HEK293T (cell line): ENCODE data around the gene HOXD12.

Experiments
- ELF4 ChIP-seq: fragments of 450-650 bp; IDR thresholded peaks from 2 replicates; pipeline ENCODE4 v1.6.1; 2017; ENCODE audit warnings: antibody characterized with exemption
- FOXA1 ChIP-seq: fragments of 450-650 bp; IDR thresholded peaks from 2 replicates; pipeline ENCODE4 v1.6.1; 2016; ENCODE audit warnings: mild to moderate bottlenecking
- FOXM1 ChIP-seq: fragments of 450-650 bp; IDR thresholded peaks from 2 replicates; pipeline ENCODE4 v1.6.1; 2017; ENCODE audit warnings: mild to moderate bottlenecking, borderline replicate concordance
- L3MBTL2 ChIP-seq: fragments of 450-650 bp; conservative IDR thresholded peaks from 2 replicates; pipeline ENCODE4 v1.6.1; 2016; ENCODE audit warnings: mild to moderate bottlenecking
- SP1 ChIP-seq: fragments of 450-650 bp; IDR thresholded peaks from 2 replicates; pipeline ENCODE4 v1.6.1; 2017
- TF ChIP-seq, protein P1 (sequence below): fragments of 450-650 bp; IDR thresholded peaks from 2 replicates; pipeline ENCODE4 v1.6.1; 2016

DNA sequence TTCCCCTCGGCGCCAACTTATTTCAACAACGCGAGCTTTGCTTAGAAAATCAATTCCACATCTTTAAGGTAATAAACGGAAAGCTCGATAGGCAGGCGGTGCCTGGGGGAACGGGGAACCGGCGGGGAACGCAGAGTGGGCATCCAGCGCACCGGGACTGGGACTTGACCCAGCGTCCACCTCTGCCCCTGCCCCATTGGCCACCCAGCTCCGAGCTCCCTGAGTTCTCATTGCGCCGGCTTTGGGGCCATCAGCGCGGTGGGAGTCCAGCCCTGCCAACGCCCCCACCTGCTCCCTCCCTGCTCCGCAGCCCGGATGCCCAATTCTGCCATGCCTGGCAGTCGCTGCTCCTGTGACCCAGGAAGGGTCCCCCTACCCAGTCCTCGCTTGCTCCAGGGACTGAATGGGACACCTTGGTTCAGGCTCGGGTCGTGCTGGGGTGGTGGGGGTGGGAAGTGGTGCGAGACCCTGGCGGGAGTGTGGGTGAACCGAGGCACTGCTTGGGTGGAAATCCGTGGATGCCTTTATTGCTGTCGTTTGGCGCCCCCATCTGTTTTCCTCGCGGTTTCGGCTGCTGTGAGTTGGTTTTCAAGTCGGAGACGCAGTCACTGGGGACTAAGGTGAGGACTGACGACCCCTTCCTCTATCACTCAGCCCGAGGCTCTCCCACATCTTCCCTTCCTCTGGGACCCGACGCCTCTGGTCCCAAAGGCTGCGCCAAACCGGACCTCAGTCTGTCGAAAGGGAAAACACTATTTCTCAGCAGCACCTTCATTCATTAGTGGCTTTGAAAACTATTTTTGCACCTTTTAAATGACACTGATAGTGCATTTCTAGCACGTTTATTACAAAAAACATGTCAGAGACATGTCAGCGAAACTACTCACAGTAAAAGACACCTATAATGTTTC is 13.5 kb upstream of the HOXD12 start:
- TF ChIP-seq L3MBTL2 = no peak
- TF ChIP-seq FOXM1 = no peak
- no peak for TF ChIP-seq FOXA1
- TF ChIP-seq SP1 = no peak
- no peak for TF ChIP-seq ELF4
- TF ChIP-seq, protein P1, sequence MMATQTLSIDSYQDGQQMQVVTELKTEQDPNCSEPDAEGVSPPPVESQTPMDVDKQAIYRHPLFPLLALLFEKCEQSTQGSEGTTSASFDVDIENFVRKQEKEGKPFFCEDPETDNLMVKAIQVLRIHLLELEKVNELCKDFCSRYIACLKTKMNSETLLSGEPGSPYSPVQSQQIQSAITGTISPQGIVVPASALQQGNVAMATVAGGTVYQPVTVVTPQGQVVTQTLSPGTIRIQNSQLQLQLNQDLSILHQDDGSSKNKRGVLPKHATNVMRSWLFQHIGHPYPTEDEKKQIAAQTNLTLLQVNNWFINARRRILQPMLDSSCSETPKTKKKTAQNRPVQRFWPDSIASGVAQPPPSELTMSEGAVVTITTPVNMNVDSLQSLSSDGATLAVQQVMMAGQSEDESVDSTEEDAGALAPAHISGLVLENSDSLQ = no peak
